Body of pancreas (tissue), 4 donors: ENCODE data around the gene STOML2. TPM values are rescaled to one million over a fixed set of nuclear protein-coding genes. Genes with fewer than 3 reads are reported as not detected.

Experiments used
- ATAC-seq: fragments of 150-250 bp; one replicate; pipeline ENCODE4 v1.9.1; 2016
- DNase-seq, 4 donors: peaks; one replicate each; pipeline ENCODE4 v3.0.0-alpha.2; 2019
- H3K27ac ChIP-seq, 4 donors: fragments of 200-600 bp; sonication (generic); 1 replicate in 3 of 4; 2 replicates in 1 of 4; pipeline versions ENCODE4 v1.5.1 to v1.6.1; 2016 to 2019; ENCODE audit warnings: mild to moderate bottlenecking in 1 of 4, mixed read lengths in 1 of 4, moderate library complexity in 1 of 4
- H3K27me3 ChIP-seq, 2 donors: fragments of 200-600 bp; sonication (generic); one replicate each; pipeline ENCODE4 v1.6.0; 2016; ENCODE audit warnings: mild to moderate bottlenecking in 1 of 2
- H3K36me3 ChIP-seq, 2 donors: fragments of 200-600 bp; sonication (generic); replicated peaks in 1 of 2; 2 replicates each; pipeline ENCODE4 v1.5.1; 2016; ENCODE audit warnings: low read depth in 2 of 2; ENCODE audit not compliant: insufficient read depth in 1 of 2
- H3K4me1 ChIP-seq: fragments of 200-600 bp; sonication (generic); one replicate; pipeline ENCODE4 v1.6.0; 2016
- H3K4me3 ChIP-seq, 2 donors: fragments of 200-600 bp; sonication (generic); 1 replicate in 1 of 2; 2 replicates in 1 of 2; pipeline ENCODE4 v1.5.1; 2016 to 2019
- H3K9me3 ChIP-seq, 3 donors: fragments of 200-600 bp; sonication (generic); 1 replicate in 2 of 3; 2 replicates in 1 of 3; pipeline ENCODE4 v1.5.1; 2016
- CTCF ChIP-seq, 7 experiments: fragments of 450-650 bp in 4 of 7; fragments of 200-600 bp in 3 of 7; sonication (generic) in 3 of 7; IDR thresholded peaks; one replicate each; pipeline ENCODE4 v1.5.1; 2016 to 2019; ENCODE audit warnings: antibody characterized with exemption in 7 of 7
- POLR2A ChIP-seq, 3 donors: fragments of 450-650 bp; IDR thresholded peaks; one replicate each; pipeline ENCODE4 v1.6.1; 2016; ENCODE audit warnings: antibody characterized with exemption in 3 of 3, mild to moderate bottlenecking in 2 of 3
- WGBS, 2 donors: methylation state at CpG; one replicate each; pipeline ENCODE4 v1.1.5; 2017; 5-methylcytosine and 5-hydroxymethylcytosine counted together
- intact Hi-C: fragments of 100-400 bp; cut with DNase I; formaldehyde crosslinking; loops from one replicate; pipeline ENCODE4 v1.15.1; 2023
- total RNA-seq, 2 donors: library from RNA; depleted of rRNA; stranded (reverse); fragments of >200 nt; gene quantifications; one replicate each; pipeline ENCODE4 v1.1.0, GENCODE V29; 2016

STOML2 gene
- total RNA-seq, 2 donors from 2014 or later = 38.9 to 43.6 TPM

GRCh38 chr9:35104586-35104985 is 1.7 kb upstream of the STOML2 start:
- intact Hi-C loops = no loop called here
- H3K27me3 ChIP-seq = no peaks in the 10 kb centered on the region
- ATAC-seq = no peak
- no peak overlapping the region for H3K27ac ChIP-seq
- WGBS, 2 donors = 79 to 85% methylated on average over 4 of the region's 4 CpGs
- peaks cover 0 to 12% of the 10 kb centered on the region in 2 donors for H3K36me3 ChIP-seq
- H3K9me3 ChIP-seq = no peaks in the 10 kb centered on the region
- H3K4me1 ChIP-seq = peaks cover 23% of the 10 kb centered on the region
- TF ChIP-seq CTCF (IDR thresholded peaks at IDR 0.05) (no peak), POLR2A (IDR thresholded peaks at IDR 0.05) (no peak)
- no peak overlapping the region for H3K4me3 ChIP-seq
- DNase-seq = no peak

GRCh38 chr9:35103660-35104191 is 795 bp upstream of the STOML2 start:
- TF ChIP-seq CTCF (IDR thresholded peaks at IDR 0.05) (no peak), POLR2A (IDR thresholded peaks at IDR 0.05) (no peak)
- DNase-seq (no peak), ATAC-seq (no peak)
- 36 to 43% methylated on average over 5 of the region's 5 CpGs for WGBS, 2 donors
- H3K4me1 ChIP-seq = peaks cover 23% of the 10 kb centered on the region
- peak overlapping the region; percentile 57 to 84 (median 72) for H3K27ac ChIP-seq
- intact Hi-C loops = no loop called here
- no peaks in the 10 kb centered on the region for H3K9me3 ChIP-seq
- H3K4me3 ChIP-seq = no peak overlapping the region
- no peaks in the 10 kb centered on the region for H3K27me3 ChIP-seq
- peaks cover 0 to 12% of the 10 kb centered on the region in 2 donors for H3K36me3 ChIP-seq

GRCh38 chr9:35102465-35102768 is 514 bp downstream of the STOML2 start:
- DNase-seq (no peak), ATAC-seq (no peak)
- Histone ChIP-seq H3K36me3 (peaks cover 0 to 12% of the 10 kb centered on the region in 2 donors), H3K9me3 (no peaks in the 10 kb centered on the region), H3K4me1 (peaks cover 23% of the 10 kb centered on the region), H3K4me3 (peak overlapping the region; percentile 50 to 55), H3K27ac (peak overlapping the region in 3 of 4 donors; percentile 65 to 84 (median 79)), H3K27me3 (no peaks in the 10 kb centered on the region)
- 0 to 1% methylated on average over 4 to 10 of the region's 10 CpGs for WGBS, 2 donors
- TF ChIP-seq CTCF (IDR thresholded peaks at IDR 0.05) (no peak), POLR2A (IDR thresholded peaks at IDR 0.05) (no peak)
- intact Hi-C loops = no loop called here

- Histone ChIP-seq H3K9me3 (no peaks in the 10 kb centered on the region), H3K4me3 (no peak overlapping the region), H3K4me1 (peaks cover 36% of the 10 kb centered on the region), H3K36me3 (peaks cover 0 to 3% of the 10 kb centered on the region in 2 donors), H3K27me3 (no peaks in the 10 kb centered on the region), H3K27ac (no peak overlapping the region)
- ATAC-seq (no peak), DNase-seq (no peak)
- intact Hi-C loops = no loop called here
- TF ChIP-seq POLR2A (IDR thresholded peaks at IDR 0.05) = no peak
- TF ChIP-seq CTCF (IDR thresholded peaks at IDR 0.05) = no peak
- WGBS, 2 donors = 67 to 74% methylated on average over 3 of the region's 3 CpGs
Observed at GRCh38 chr9:35097573-35097972, 5.4 kb downstream of the STOML2 start.
